ENCODE data around the gene PRMT1. TPM values are rescaled to one million over a fixed set of nuclear protein-coding genes. Genes with fewer than 3 reads are reported as not detected.

PRMT1 gene
- total RNA-seq, 4 donors from 2014 or later = 63.8 to 104 (median 78.2) TPM

GRCh38 chr19:49692147-49692506 lies 15.1 kb downstream of the PRMT1 start:
- TF ChIP-seq, protein P1, sequence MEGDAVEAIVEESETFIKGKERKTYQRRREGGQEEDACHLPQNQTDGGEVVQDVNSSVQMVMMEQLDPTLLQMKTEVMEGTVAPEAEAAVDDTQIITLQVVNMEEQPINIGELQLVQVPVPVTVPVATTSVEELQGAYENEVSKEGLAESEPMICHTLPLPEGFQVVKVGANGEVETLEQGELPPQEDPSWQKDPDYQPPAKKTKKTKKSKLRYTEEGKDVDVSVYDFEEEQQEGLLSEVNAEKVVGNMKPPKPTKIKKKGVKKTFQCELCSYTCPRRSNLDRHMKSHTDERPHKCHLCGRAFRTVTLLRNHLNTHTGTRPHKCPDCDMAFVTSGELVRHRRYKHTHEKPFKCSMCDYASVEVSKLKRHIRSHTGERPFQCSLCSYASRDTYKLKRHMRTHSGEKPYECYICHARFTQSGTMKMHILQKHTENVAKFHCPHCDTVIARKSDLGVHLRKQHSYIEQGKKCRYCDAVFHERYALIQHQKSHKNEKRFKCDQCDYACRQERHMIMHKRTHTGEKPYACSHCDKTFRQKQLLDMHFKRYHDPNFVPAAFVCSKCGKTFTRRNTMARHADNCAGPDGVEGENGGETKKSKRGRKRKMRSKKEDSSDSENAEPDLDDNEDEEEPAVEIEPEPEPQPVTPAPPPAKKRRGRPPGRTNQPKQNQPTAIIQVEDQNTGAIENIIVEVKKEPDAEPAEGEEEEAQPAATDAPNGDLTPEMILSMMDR (IDR thresholded peaks at IDR 0.05; ENCODE audit: low read depth) = no peak

DNA sequence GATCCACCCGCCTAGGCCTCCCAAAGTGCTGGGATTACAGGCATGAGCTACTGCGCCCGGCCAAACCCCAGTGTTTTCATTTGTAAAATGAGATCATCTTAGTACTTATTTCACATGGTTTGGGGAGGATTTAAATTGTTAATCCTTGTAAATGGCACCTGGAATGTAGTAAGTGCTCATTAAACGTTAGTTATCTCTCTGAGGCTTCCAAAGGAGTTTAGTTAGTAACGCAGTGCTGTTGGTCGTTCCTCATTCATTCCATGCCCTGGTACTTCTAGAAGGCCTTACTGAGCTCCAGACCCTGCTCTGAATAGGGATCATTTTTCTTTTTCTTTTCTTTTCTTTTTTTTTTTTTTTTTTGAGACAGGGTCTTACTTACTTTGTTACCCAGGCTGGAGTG lies 19.0 kb downstream of the PRMT1 start:
- TF ChIP-seq, protein P1 (IDR thresholded peaks at IDR 0.05; ENCODE audit: low read depth) = no peak

GRCh38 chr19:49696865-49697264 lies 19.8 kb downstream of the PRMT1 start:
- TF ChIP-seq, protein P1 (IDR thresholded peaks at IDR 0.05; ENCODE audit: low read depth) = no peak

DNA sequence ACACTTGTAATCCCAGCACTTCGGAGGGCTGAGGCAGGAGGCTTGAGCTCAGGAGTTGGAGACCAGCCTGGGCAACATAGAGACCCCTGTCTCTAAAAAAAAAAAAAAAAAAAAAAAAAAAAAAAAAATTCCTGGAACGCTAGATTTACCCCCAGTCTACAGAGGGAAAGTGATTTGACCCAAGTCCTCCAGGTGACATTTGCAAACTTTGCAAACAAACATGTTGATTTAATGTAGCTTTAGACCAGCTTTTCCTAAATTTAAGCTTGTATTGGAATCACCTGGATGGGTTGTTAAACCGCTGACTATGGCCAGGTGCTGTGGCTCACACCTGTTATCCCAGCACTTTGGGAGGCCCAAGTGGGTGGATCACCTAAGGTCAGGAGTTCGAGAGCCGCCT lies 22.3 kb downstream of the PRMT1 start:
- TF ChIP-seq, protein P1 (IDR thresholded peaks at IDR 0.05; ENCODE audit: low read depth) = no peak

- TF ChIP-seq, protein P1 (IDR thresholded peaks at IDR 0.05; ENCODE audit: low read depth) = no peak
Observed at GRCh38 chr19:49700563-49700962, 23.5 kb downstream of the PRMT1 start.

GRCh38 chr19:49701271-49701786 lies 24.3 kb downstream of the PRMT1 start:
- TF ChIP-seq, protein P1 (IDR thresholded peaks at IDR 0.05; ENCODE audit: low read depth) = no peak

GRCh38 chr19:49704888-49705642 lies 28.0 kb downstream of the PRMT1 start:
- TF ChIP-seq, protein P1 (IDR thresholded peaks at IDR 0.05; ENCODE audit: low read depth) = no peak

Measured in subcutaneous adipose tissue (tissue), 4 donors.